KMS-11 (cell line): Measurements from ENCODE around the gene CDK15.
"Not testable (repeated sequence)": the region's sequence is repeated elsewhere in the genome, so short reads cannot be mapped to it uniquely, and the experiment has no call there.

ENCODE experiments used
- H2AFZ ChIP-seq: fragments of 200-600 bp; sonication (generic); 2 replicates; pipeline ENCODE4 v1.6.1; 2016; ENCODE audit warnings: antibody characterized with exemption, mixed run types, low read depth
- H3K27ac ChIP-seq: fragments of 200-600 bp; sonication (generic); 2 replicates; pipeline ENCODE4 v1.6.1; 2016; ENCODE audit warnings: mild to moderate bottlenecking, mixed run types
- H3K27me3 ChIP-seq: fragments of 200-600 bp; sonication (generic); 2 replicates; pipeline ENCODE4 v1.6.1; 2017; ENCODE audit warnings: mild to moderate bottlenecking, low read depth, mixed run types, moderate library complexity; ENCODE audit not compliant: insufficient read depth
- H3K36me3 ChIP-seq: fragments of 200-600 bp; sonication (generic); 2 replicates; pipeline ENCODE4 v1.6.1; 2017; ENCODE audit warnings: mild to moderate bottlenecking, mixed run types; ENCODE audit not compliant: insufficient read depth
- H3K4me1 ChIP-seq: fragments of 200-600 bp; sonication (generic); 2 replicates; pipeline ENCODE4 v1.6.1; 2016; ENCODE audit warnings: mild to moderate bottlenecking, low read depth, mixed run types; ENCODE audit not compliant: poor library complexity, severe bottlenecking
- H3K4me2 ChIP-seq: fragments of 200-600 bp; sonication (generic); 2 replicates; pipeline ENCODE4 v1.7.0; 2016; ENCODE audit warnings: mild to moderate bottlenecking, mixed run types
- H3K4me3 ChIP-seq: fragments of 200-600 bp; sonication (generic); IDR thresholded peaks from 2 replicates; pipeline ENCODE4 v1.6.1; 2017; ENCODE audit warnings: low read depth, low read length, mixed read lengths; ENCODE audit not compliant: insufficient read depth
- H3K79me2 ChIP-seq: fragments of 200-600 bp; sonication (generic); 2 replicates; pipeline ENCODE4 v1.6.1; 2016; ENCODE audit warnings: low read depth, mixed run types; ENCODE audit not compliant: insufficient read depth
- H3K9ac ChIP-seq: fragments of 200-600 bp; sonication (generic); 2 replicates; pipeline ENCODE4 v1.6.1; 2016; ENCODE audit warnings: mild to moderate bottlenecking, mixed run types
- H4K20me1 ChIP-seq: fragments of 200-600 bp; sonication (generic); 2 replicates; pipeline ENCODE4 v1.6.1; 2016; ENCODE audit warnings: mild to moderate bottlenecking, mixed run types; ENCODE audit not compliant: insufficient read depth
- TF ChIP-seq, protein P1 (sequence below): fragments of 200-600 bp; sonication (generic); conservative IDR thresholded peaks from 2 replicates; pipeline ENCODE4 v1.6.1; 2017; ENCODE audit warnings: low read depth, mild to moderate bottlenecking, antibody characterized with exemption, low read length, moderate library complexity, mixed read lengths

Gene CDK15

DNA sequence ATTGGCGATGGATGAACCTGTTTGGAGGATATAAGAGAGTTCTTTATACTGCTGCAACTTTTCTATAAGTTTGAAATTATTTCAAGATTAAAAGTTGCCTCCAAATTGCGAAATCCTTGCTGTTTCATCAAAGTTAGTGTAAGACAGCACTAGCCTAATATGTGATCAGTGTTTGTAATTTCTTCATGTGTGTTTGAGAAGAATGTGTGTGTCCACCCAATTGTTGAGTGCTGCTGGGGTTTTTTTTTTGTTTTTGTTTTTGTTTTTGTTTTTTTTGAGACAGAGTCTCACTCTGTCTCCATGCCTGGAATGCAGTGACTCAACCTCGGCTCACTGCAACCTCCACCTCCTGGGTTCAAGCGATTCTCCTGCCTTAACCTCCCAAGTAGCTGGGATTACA is 33.4 kb downstream of the CDK15 start:
- H4K20me1 ChIP-seq = no peaks in the 10 kb centered on the region
- TF ChIP-seq, protein P1, sequence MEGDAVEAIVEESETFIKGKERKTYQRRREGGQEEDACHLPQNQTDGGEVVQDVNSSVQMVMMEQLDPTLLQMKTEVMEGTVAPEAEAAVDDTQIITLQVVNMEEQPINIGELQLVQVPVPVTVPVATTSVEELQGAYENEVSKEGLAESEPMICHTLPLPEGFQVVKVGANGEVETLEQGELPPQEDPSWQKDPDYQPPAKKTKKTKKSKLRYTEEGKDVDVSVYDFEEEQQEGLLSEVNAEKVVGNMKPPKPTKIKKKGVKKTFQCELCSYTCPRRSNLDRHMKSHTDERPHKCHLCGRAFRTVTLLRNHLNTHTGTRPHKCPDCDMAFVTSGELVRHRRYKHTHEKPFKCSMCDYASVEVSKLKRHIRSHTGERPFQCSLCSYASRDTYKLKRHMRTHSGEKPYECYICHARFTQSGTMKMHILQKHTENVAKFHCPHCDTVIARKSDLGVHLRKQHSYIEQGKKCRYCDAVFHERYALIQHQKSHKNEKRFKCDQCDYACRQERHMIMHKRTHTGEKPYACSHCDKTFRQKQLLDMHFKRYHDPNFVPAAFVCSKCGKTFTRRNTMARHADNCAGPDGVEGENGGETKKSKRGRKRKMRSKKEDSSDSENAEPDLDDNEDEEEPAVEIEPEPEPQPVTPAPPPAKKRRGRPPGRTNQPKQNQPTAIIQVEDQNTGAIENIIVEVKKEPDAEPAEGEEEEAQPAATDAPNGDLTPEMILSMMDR = no peak
- H3K79me2 ChIP-seq = no peaks in the 10 kb centered on the region
- H3K4me3 ChIP-seq = no peak overlapping the region
- no peaks in the 10 kb centered on the region for H3K4me1 ChIP-seq
- H3K36me3 ChIP-seq = no peaks in the 10 kb centered on the region
- no peaks in the 10 kb centered on the region for H3K27me3 ChIP-seq
- H3K9ac ChIP-seq = no peak overlapping the region
- no peak overlapping the region for H3K4me2 ChIP-seq
- H2AFZ ChIP-seq = no peak overlapping the region
- H3K27ac ChIP-seq = no peak overlapping the region

- TF ChIP-seq, protein P1 = no peak
- H3K4me2 ChIP-seq = no peak overlapping the region
- no peaks in the 10 kb centered on the region for H3K36me3 ChIP-seq
- H4K20me1 ChIP-seq = no peaks in the 10 kb centered on the region
- H3K79me2 ChIP-seq = no peaks in the 10 kb centered on the region
- H2AFZ ChIP-seq = no peak overlapping the region
- no peak overlapping the region for H3K4me3 ChIP-seq
- peaks cover 1% of the 10 kb centered on the region for H3K4me1 ChIP-seq
- no peak overlapping the region for H3K9ac ChIP-seq
- H3K27me3 ChIP-seq = no peaks in the 10 kb centered on the region
- H3K27ac ChIP-seq = no peak overlapping the region
Observed at GRCh38 chr2:201840726-201841125, 34.4 kb downstream of the CDK15 start.

DNA sequence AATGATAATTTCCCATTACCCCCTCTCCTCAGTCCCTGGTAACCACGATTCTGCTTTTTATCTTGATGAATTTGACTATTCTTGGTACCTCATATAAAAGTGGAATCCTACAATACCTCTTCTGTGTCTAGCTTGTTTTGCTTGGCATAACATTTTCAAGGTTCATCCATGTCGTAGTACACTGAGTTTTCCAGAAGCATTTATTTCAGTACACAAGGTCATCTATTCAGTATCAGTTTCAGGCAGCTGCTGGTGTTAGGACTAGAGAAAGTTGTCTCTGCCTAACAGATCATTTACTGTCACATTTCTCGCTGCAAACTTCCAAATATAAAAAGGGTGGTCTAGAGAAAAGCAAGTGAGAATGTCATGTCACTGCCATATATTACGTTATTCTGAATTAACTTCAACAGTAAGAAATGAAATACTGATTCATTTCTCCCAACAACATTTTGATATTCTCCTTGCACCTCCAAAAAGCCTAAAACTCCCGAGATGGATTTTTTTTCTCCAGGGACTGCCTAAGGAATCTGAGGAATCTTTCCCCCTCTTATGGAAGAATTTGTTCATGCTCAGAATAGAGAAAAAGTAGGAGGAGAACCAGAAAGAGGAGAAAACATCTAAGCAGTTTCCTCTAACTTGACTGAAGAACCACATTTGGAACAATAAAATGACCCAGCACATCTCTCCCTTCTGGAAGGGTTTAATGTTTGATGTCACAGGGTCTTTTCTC is 36.0 kb downstream of the CDK15 start:
- Histone ChIP-seq H3K9ac (no peak overlapping the region), H3K27ac (no peak overlapping the region), H4K20me1 (no peaks in the 10 kb centered on the region), H3K27me3 (no peaks in the 10 kb centered on the region), H3K36me3 (no peaks in the 10 kb centered on the region), H3K4me2 (no peak overlapping the region), H3K4me1 (peaks cover 17% of the 10 kb centered on the region), H3K79me2 (no peaks in the 10 kb centered on the region), H3K4me3 (no peak overlapping the region), H2AFZ (no peak overlapping the region)
- TF ChIP-seq, protein P1 = no peak

DNA sequence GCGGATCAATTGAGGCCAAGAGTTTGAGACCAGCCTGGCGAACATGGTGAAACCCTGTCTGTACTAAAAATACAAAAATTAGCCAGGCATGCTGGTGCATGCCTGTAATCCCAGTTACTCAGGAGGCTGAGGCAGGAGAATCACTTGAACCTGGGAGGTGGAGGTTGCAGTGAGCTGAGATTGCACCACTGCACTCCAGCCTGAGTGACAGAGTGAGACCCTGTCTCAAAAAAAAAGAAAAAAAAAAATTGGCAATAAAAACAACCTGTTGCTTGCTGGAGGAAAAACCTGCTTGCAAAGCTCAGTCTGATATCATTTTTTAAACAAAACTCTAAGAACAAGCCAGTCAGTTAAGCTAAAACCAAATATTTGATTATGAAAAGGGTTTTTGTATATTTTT is 38.6 kb downstream of the CDK15 start:
- H4K20me1 ChIP-seq, H2AFZ ChIP-seq, H3K4me2 ChIP-seq, H3K4me3 ChIP-seq, H3K36me3 ChIP-seq, H3K27ac ChIP-seq, H3K79me2 ChIP-seq, H3K9ac ChIP-seq, H3K27me3 ChIP-seq: not testable (repeated sequence)
- peaks cover 22% of the 10 kb centered on the region for H3K4me1 ChIP-seq

DNA sequence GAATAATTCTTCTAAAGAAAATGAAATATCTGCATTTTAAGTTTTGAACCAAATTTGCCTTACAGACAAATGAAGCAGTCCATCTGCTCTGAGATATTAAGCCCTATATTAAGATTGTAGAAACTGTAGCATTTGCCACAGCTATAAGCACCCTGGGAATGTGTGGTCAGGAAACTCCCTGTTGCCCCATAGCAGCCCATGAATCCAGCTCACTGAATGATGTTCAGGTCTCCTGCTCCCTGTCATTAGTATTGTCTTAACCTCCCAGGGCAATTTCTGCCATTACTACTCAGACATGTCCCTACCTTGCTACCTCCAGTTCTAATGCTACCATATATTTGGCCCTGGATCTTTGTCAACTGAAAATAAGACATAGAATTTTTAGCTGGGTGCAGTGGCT is 41.1 kb downstream of the CDK15 start:
- Histone ChIP-seq H3K4me1 (peaks cover 34% of the 10 kb centered on the region), H3K79me2 (no peaks in the 10 kb centered on the region), H4K20me1 (no peaks in the 10 kb centered on the region), H3K27ac (no peak overlapping the region), H3K9ac (no peak overlapping the region), H3K4me2 (no peak overlapping the region), H3K4me3 (no peak overlapping the region), H2AFZ (no peak overlapping the region), H3K27me3 (no peaks in the 10 kb centered on the region), H3K36me3 (no peaks in the 10 kb centered on the region)
- TF ChIP-seq, protein P1 = no peak
